GM12864 (cell line): ENCODE measurements around the gene ISLR2.

ENCODE experiments used
- DNase-seq: peaks from one replicate; pipeline ENCODE4 v3.0.0-alpha.2; 2011; ENCODE audit warnings: low read depth
- H3K4me3 ChIP-seq: 2 replicates; pipeline ENCODE4 v1.5.1; 2011; ENCODE audit warnings: mild to moderate bottlenecking, low read depth, low read length, control low read depth
- TF ChIP-seq, protein P1 (sequence below): IDR thresholded peaks from 2 replicates; pipeline ENCODE4 v1.5.1; 2011; ENCODE audit warnings: low read depth, mild to moderate bottlenecking, moderate library complexity, low read length, control low read depth, inconsistent platforms; ENCODE audit errors: missing control alignments

ISLR2 gene

GRCh38 chr15:74172701-74173379 is 42.5 kb downstream of the ISLR2 start:
- no peak for DNase-seq
- no peak overlapping the region for H3K4me3 ChIP-seq
- TF ChIP-seq, protein P1, sequence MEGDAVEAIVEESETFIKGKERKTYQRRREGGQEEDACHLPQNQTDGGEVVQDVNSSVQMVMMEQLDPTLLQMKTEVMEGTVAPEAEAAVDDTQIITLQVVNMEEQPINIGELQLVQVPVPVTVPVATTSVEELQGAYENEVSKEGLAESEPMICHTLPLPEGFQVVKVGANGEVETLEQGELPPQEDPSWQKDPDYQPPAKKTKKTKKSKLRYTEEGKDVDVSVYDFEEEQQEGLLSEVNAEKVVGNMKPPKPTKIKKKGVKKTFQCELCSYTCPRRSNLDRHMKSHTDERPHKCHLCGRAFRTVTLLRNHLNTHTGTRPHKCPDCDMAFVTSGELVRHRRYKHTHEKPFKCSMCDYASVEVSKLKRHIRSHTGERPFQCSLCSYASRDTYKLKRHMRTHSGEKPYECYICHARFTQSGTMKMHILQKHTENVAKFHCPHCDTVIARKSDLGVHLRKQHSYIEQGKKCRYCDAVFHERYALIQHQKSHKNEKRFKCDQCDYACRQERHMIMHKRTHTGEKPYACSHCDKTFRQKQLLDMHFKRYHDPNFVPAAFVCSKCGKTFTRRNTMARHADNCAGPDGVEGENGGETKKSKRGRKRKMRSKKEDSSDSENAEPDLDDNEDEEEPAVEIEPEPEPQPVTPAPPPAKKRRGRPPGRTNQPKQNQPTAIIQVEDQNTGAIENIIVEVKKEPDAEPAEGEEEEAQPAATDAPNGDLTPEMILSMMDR, result no peak

DNA sequence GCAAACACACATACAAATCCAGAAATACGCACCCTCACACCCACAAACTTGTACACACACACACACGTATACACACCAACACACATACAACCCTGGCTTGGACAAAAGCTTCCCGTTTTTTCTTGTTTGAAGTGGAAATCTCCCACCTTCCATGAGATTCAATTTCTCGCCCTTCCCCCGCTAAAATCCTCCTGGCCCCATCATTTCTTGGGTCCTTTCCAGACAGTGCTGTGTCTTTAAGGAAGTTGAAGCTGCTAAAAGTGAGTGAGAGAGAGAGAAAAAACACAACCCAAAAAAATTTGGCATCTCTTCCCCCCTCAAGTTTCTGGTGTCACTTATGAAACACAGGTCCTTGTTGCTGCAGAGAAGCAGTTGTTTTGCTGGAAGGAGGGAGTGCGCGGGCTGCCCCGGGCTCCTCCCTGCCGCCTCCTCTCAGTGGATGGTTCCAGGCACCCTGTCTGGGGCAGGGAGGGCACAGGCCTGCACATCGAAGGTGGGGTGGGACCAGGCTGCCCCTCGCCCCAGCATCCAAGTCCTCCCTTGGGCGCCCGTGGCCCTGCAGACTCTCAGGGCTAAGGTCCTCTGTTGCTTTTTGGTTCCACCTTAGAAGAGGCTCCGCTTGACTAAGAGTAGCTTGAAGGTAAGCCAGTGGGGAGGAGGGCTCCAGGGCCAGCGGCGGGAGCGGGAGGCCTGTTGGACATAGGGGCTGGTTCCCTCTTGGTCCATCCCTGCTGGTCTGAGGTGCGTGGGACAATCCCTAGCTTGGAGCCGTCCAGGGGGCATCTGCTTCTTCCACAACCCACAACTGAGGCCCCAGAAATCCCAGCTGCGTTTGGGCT is 43.2 kb downstream of the ISLR2 start, which contains the start of gene ISLR:
ISLR (plus strand) TSS at position 331 of the 839 bp plus-strand sequence. CDS start 1,149 bp downstream, outside the sequence.
- no peak within 1 kb of the TSS for H3K4me3 ChIP-seq
- TF ChIP-seq, protein P1, result no peak
- no peak for DNase-seq

DNA sequence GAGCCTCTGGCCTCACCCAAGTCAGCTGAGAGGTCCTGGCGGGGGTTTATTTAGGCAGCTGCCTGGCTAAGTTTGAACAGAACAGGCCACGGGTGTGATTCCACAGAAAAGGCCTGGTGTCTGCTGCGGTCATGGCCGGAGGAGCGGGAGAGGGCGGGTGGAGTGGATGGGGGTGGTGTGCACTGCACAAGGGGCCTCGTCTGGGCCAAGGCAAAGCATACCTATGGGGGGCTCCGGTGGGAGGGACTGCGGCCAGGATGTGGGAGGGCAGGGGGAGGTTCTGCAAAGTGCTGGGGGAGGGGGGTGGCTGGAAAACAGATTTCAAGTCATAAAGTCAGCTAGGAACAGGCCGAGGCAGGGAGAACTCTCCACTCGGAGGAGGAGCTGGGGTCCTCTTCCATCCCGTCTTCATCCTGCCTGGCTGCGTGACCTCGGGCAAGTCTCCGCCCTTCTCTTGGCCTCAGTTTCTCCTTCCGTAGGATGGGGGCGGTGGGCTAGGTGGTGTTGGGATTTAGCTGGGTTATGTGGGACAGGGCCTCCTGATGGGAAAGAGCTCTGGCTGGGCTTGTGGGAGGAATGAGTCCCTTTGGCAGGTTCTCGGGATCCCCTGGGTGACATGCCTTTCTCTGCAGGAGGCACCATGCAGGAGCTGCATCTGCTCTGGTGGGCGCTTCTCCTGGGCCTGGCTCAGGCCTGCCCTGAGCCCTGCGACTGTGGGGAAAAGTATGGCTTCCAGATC is 44.0 kb downstream of the ISLR2 start:
- no peak for DNase-seq
- TF ChIP-seq, protein P1, result no peak
- no peak overlapping the region for H3K4me3 ChIP-seq

GRCh38 chr15:74174958-74175253 is 44.5 kb downstream of the ISLR2 start:
- no peak overlapping the region for H3K4me3 ChIP-seq
- DNase-seq, result no peak
- TF ChIP-seq, protein P1, result no peak

DNA sequence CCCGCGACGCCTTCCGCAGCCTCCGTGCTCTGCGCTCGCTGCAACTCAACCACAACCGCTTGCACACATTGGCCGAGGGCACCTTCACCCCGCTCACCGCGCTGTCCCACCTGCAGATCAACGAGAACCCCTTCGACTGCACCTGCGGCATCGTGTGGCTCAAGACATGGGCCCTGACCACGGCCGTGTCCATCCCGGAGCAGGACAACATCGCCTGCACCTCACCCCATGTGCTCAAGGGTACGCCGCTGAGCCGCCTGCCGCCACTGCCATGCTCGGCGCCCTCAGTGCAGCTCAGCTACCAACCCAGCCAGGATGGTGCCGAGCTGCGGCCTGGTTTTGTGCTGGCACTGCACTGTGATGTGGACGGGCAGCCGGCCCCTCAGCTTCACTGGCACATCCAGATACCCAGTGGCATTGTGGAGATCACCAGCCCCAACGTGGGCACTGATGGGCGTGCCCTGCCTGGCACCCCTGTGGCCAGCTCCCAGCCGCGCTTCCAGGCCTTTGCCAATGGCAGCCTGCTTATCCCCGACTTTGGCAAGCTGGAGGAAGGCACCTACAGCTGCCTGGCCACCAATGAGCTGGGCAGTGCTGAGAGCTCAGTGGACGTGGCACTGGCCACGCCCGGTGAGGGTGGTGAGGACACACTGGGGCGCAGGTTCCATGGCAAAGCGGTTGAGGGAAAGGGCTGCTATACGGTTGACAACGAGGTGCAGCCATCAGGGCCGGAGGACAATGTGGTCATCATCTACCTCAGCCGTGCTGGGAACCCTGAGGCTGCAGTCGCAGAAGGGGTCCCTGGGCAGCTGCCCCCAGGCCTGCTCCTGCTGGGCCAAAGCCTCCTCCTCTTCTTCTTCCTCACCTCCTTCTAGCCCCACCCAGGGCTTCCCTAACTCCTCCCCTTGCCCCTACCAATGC is 45.1 kb downstream of the ISLR2 start:
- TF ChIP-seq, protein P1, result no peak
- H3K4me3 ChIP-seq, result no peak overlapping the region
- DNase-seq, result no peak
